OCI-LY7 (cell line): ENCODE results near the gene STK4. TPM values are rescaled to one million over a fixed set of nuclear protein-coding genes. Genes with fewer than 3 reads are reported as not detected.

Source experiments
- BruUV-seq: library from RNA; stranded (reverse); fragments of 400-500 nt; replicated peaks from 2 replicates; lab custom pipeline; 2021; lab: Mats Ljungman, UMichigan
- CTCF ChIA-PET: fragments of 300-600 bp; sonication (Branson Sonifier 250); formaldehyde crosslinking; loops from one replicate; lab custom pipeline; 2022; ENCODE audit warnings: antibody characterized with exemption; ENCODE audit not compliant: unreplicated experiment; lab: Charles Lee
- POLR2A ChIA-PET: fragments of 300-600 bp; sonication (Branson Sonifier 250); formaldehyde crosslinking; loops from one replicate; lab custom pipeline; 2022; ENCODE audit warnings: antibody characterized with exemption; lab: Charles Lee
- DNase-seq: peaks from one replicate; pipeline ENCODE4 v3.0.0-alpha.2; 2015; ENCODE audit warnings: low spot score
- H2AFZ ChIP-seq: fragments of 200-600 bp; sonication (generic), shearing (Covaris generic); 2 replicates; pipeline ENCODE4 v1.6.1; 2014; ENCODE audit warnings: mild to moderate bottlenecking, antibody characterized with exemption, low read length, moderate library complexity
- H3K27ac ChIP-seq: fragments of 200-600 bp; sonication (generic); 2 replicates; pipeline ENCODE4 v1.5.1; 2014; ENCODE audit warnings: mixed run types, low read depth, mild to moderate bottlenecking, moderate library complexity, low read length, inconsistent platforms; ENCODE audit not compliant: poor library complexity, severe bottlenecking
- H3K36me3 ChIP-seq: fragments of 200-600 bp; sonication (generic); 2 replicates; pipeline ENCODE4 v1.6.1; 2014; ENCODE audit warnings: mild to moderate bottlenecking, antibody characterized with exemption, low read length, moderate library complexity, mixed read lengths; ENCODE audit not compliant: insufficient read depth
- H3K4me1 ChIP-seq: fragments of 200-600 bp; sonication (generic); 2 replicates; pipeline ENCODE4 v1.5.1; 2014; ENCODE audit warnings: mild to moderate bottlenecking, low read length; ENCODE audit not compliant: insufficient read depth, poor library complexity, severe bottlenecking
- H3K4me2 ChIP-seq: fragments of 200-600 bp; sonication (generic); 2 replicates; pipeline ENCODE4 v1.6.1; 2014; ENCODE audit warnings: mild to moderate bottlenecking, low read length
- H3K4me3 ChIP-seq: fragments of 200-600 bp; sonication (generic); 2 replicates; pipeline ENCODE4 v1.5.1; 2014; ENCODE audit warnings: mild to moderate bottlenecking, low read depth, low read length; ENCODE audit not compliant: poor library complexity, severe bottlenecking
- H3K79me2 ChIP-seq: fragments of 200-600 bp; sonication (generic); 2 replicates; pipeline ENCODE4 v1.6.1; 2016; ENCODE audit warnings: low read depth, mild to moderate bottlenecking, low read length, moderate library complexity, mixed read lengths; ENCODE audit not compliant: insufficient read depth
- H3K9me2 ChIP-seq: fragments of 200-600 bp; sonication (generic); 2 replicates; pipeline ENCODE4 v1.6.1; 2016; ENCODE audit warnings: mild to moderate bottlenecking, low read length, mixed read lengths; ENCODE audit not compliant: insufficient read depth
- H3K9me3 ChIP-seq: fragments of 200-600 bp; sonication (generic); 2 replicates; pipeline ENCODE4 v1.6.1; 2014; ENCODE audit warnings: mild to moderate bottlenecking, mixed run types, low read length, mixed read lengths
- H4K20me1 ChIP-seq: fragments of 200-600 bp; sonication (generic); 2 replicates; pipeline ENCODE4 v1.6.1; 2014; ENCODE audit warnings: mild to moderate bottlenecking, antibody characterized with exemption, low read length, moderate library complexity, mixed read lengths; ENCODE audit not compliant: insufficient read depth
- EZH2phosphoT487 ChIP-seq: fragments of 200-600 bp; sonication (generic); IDR thresholded peaks from 2 replicates; pipeline ENCODE4 v1.6.1; 2018; ENCODE audit warnings: low read depth, borderline replicate concordance, mild to moderate bottlenecking, mixed run types, antibody characterized with exemption, low read length, moderate library complexity, mixed read lengths
- intact Hi-C: fragments of 100-400 bp; cut with micrococcal nuclease; formaldehyde crosslinking; loops from one replicate; pipeline ENCODE4 v1.10.0; 2022; ENCODE audit not compliant: unreplicated experiment
- total RNA-seq, 2 experiments: library from RNA; depleted of rRNA in 1 of 2; stranded (reverse); fragments of >200 nt in 1 of 2; shearing (Covaris generic) in 1 of 2; gene quantifications; 2 replicates each; pipeline ENCODE4 v1.2.3, GENCODE V29; 2014 to 2022
- TF ChIP-seq, protein P1 (sequence below): fragments of 200-600 bp; sonication (generic); conservative IDR thresholded peaks from 2 replicates; pipeline ENCODE4 v1.5.1; 2014; ENCODE audit warnings: mild to moderate bottlenecking, antibody characterized with exemption, low read length, moderate library complexity, mixed read lengths

STK4 gene
- total RNA-seq, 2 experiments from 2014 or later, result 67.9 to 140 TPM

DNA sequence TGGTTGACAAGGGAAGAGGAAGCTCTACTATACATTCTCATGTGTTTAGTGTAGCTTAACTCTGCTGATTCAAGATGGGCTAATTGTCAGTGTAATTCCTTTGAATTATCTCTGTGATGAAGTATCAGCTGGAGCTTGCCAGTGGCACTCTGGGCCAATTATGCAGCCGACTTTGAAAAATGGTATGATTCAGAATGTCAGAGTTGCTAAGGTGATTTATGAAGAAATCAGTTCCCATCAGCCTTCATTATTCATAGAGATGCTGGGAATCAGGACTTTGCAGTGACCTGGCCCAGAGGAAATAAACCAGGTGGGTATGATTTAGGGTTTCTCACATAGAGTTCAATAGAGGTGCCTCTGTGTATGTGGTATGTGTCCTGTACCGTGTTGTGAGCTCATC is 101.2 kb downstream of the STK4 start:
- Histone ChIP-seq H3K4me3 (no peak overlapping the region), H4K20me1 (no peaks in the 10 kb centered on the region; the same call in 1 of the 2 replicates), H3K36me3 (peaks cover 77% of the 10 kb centered on the region), H3K4me2 (no peak overlapping the region), H3K9me2 (no peaks in the 10 kb centered on the region), H3K9me3 (no peaks in the 10 kb centered on the region), H3K79me2 (peaks cover 35% of the 10 kb centered on the region; the same call in 1 of the 2 replicates), H3K27ac (no peak overlapping the region), H2AFZ (no peak overlapping the region), H3K4me1 (peaks cover 7% of the 10 kb centered on the region)
- POLR2A ChIA-PET, result interaction anchor here (0.9 kb wide), 1 partner anchor 17 kb away, joined by 4 read pairs; no protein-coding TSS in a partner anchor
- no peak for DNase-seq
- no peak for TF ChIP-seq EZH2phosphoT487
- TF ChIP-seq, protein P1, sequence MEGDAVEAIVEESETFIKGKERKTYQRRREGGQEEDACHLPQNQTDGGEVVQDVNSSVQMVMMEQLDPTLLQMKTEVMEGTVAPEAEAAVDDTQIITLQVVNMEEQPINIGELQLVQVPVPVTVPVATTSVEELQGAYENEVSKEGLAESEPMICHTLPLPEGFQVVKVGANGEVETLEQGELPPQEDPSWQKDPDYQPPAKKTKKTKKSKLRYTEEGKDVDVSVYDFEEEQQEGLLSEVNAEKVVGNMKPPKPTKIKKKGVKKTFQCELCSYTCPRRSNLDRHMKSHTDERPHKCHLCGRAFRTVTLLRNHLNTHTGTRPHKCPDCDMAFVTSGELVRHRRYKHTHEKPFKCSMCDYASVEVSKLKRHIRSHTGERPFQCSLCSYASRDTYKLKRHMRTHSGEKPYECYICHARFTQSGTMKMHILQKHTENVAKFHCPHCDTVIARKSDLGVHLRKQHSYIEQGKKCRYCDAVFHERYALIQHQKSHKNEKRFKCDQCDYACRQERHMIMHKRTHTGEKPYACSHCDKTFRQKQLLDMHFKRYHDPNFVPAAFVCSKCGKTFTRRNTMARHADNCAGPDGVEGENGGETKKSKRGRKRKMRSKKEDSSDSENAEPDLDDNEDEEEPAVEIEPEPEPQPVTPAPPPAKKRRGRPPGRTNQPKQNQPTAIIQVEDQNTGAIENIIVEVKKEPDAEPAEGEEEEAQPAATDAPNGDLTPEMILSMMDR, result no peak
- CTCF ChIA-PET, result no interaction called here
- intact Hi-C loops, result no loop called here
- no TSS peak for BruUV-seq

DNA sequence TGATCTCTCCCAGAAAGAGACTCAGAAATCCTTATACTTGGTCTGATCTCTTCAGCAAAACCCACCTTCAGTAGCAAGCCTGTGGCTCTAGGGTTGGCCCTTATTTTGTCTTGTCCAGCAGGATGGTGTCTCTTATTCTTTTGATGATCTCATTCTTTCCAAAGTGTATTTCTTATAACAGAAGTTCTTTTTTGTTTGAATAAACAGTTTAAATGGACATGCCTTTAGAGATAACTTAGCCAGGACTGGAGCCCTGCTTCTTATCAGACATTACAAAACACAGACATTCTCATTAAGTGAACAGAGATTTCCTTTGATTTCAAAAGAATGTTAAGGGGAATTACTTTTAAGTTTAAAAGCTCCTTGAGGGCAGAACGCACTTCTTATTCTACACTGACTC is 102.9 kb downstream of the STK4 start:
- H3K36me3 ChIP-seq, result peaks cover 82% of the 10 kb centered on the region
- H3K79me2 ChIP-seq, result peaks cover 27% of the 10 kb centered on the region; the same call in 1 of the 2 replicates
- H3K9me3 ChIP-seq, result no peaks in the 10 kb centered on the region
- H3K4me2 ChIP-seq, result no peak overlapping the region
- no peak overlapping the region for H3K27ac ChIP-seq
- no peak for DNase-seq
- TF ChIP-seq, protein P1, result no peak
- no peak for TF ChIP-seq EZH2phosphoT487
- no TSS peak for BruUV-seq
- no peaks in the 10 kb centered on the region; the same call in 1 of the 2 replicates for H4K20me1 ChIP-seq
- intact Hi-C loops, result no loop called here
- H2AFZ ChIP-seq, result no peak overlapping the region
- no peaks in the 10 kb centered on the region for H3K9me2 ChIP-seq
- POLR2A ChIA-PET, result no interaction called here
- no peaks in the 10 kb centered on the region for H3K4me1 ChIP-seq
- CTCF ChIA-PET, result no interaction called here
- no peak overlapping the region for H3K4me3 ChIP-seq

DNA sequence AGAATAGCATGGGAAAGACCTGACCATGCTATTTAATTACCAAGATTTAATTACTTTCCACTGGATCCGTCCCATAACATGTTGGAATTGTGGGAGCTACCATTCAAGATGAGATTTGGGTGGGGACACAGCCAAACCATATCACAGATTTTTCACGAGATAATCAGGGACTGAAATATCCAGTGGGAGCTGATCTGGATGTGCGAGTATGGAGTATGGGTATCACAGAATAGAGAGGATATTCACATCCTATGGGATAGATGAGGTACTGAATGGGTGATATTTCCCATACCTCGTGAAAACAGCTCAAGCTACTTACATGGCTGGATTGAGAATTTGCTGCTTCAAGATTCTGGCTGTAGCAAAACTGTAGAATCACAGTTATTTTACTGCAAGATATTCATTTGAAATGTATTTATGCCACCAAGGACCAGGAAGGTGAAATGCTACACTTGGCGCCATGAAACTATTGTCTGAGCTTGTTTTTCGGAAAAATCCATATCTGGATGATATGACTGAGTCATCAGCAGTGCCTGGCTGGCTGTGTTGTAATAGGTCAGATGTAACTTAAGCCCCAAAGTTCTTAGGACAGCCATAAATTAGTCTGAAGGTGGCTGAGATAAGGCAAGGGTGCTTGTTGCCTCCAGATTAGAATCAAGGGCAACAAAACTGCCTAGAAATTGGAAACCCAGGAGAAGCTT is 104.8 kb downstream of the STK4 start:
- Histone ChIP-seq H2AFZ (no peak overlapping the region), H4K20me1 (no peaks in the 10 kb centered on the region; the same call in 1 of the 2 replicates), H3K9me3 (no peaks in the 10 kb centered on the region), H3K4me3 (no peak overlapping the region), H3K9me2 (no peaks in the 10 kb centered on the region), H3K27ac (no peak overlapping the region), H3K36me3 (peaks cover 88% of the 10 kb centered on the region), H3K4me1 (no peaks in the 10 kb centered on the region), H3K79me2 (peaks cover 10% of the 10 kb centered on the region; the same call in 1 of the 2 replicates), H3K4me2 (no peak overlapping the region)
- POLR2A ChIA-PET, result interaction anchor here (0.7 to 1.5 kb wide), 4 partner anchors 13 to 730 kb away, joined by 3 to 5 read pairs (median 4); no protein-coding TSS in a partner anchor
- intact Hi-C loops, result no loop called here
- CTCF ChIA-PET, result interaction anchor here (1.2 kb wide), 1 partner anchor 25 kb away, joined by 4 read pairs; no protein-coding TSS in a partner anchor
- BruUV-seq, result no TSS peak
- no peak for TF ChIP-seq EZH2phosphoT487
- TF ChIP-seq, protein P1, result no peak
- no peak for DNase-seq
